Ascending aorta (tissue), 2 donors: ENCODE results near the gene QRSL1. TPM values are rescaled to one million over a fixed set of nuclear protein-coding genes. Genes with fewer than 3 reads are reported as not detected.

Experiments used
- DNase-seq, 2 donors: peaks; one replicate each; pipeline ENCODE4 v3.0.0-alpha.2; 2019; ENCODE audit warnings: low spot score in 2 of 2
- H3K27ac ChIP-seq, 2 donors: fragments of 200-600 bp; sonication (generic); one replicate each; pipeline ENCODE4 v1.5.1; 2016 to 2017; ENCODE audit warnings: mild to moderate bottlenecking in 1 of 2
- H3K27me3 ChIP-seq: fragments of 200-600 bp; sonication (generic); one replicate; pipeline ENCODE4 v1.5.1; 2017
- H3K36me3 ChIP-seq, 2 donors: fragments of 200-600 bp; sonication (generic); one replicate each; pipeline ENCODE4 v1.5.1; 2016
- H3K4me1 ChIP-seq, 2 donors: fragments of 200-600 bp; sonication (generic); one replicate each; pipeline ENCODE4 v1.5.1; 2016 to 2017; ENCODE audit warnings: mild to moderate bottlenecking in 1 of 2
- H3K4me3 ChIP-seq, 2 donors: fragments of 200-600 bp; sonication (generic); one replicate each; pipeline ENCODE4 v1.5.1; 2016 to 2017; ENCODE audit warnings: mild to moderate bottlenecking in 1 of 2
- H3K9me3 ChIP-seq, 2 donors: fragments of 200-600 bp; sonication (generic); one replicate each; pipeline ENCODE4 v1.5.1; 2016
- intact Hi-C: fragments of 100-400 bp; cut with DNase I; formaldehyde crosslinking; loops from one replicate; pipeline ENCODE4 v1.15.1; 2023
- total RNA-seq: library from RNA; depleted of rRNA; stranded (reverse); fragments of >200 nt; gene quantifications from one replicate; pipeline ENCODE4 v1.1.0, GENCODE V29; 2016
- TF ChIP-seq, protein P1 (sequence below), 3 experiments: fragments of 200-600 bp in 2 of 3; fragments of 450-650 bp in 1 of 3; sonication (generic) in 2 of 3; IDR thresholded peaks; one replicate each; pipeline ENCODE4 v1.5.1; 2016 to 2019; ENCODE audit warnings: antibody characterized with exemption in 3 of 3, mild to moderate bottlenecking in 1 of 3, moderate library complexity in 1 of 3

Gene QRSL1
- total RNA-seq, 1 donor from 2014 or later: 3.9 TPM

DNA sequence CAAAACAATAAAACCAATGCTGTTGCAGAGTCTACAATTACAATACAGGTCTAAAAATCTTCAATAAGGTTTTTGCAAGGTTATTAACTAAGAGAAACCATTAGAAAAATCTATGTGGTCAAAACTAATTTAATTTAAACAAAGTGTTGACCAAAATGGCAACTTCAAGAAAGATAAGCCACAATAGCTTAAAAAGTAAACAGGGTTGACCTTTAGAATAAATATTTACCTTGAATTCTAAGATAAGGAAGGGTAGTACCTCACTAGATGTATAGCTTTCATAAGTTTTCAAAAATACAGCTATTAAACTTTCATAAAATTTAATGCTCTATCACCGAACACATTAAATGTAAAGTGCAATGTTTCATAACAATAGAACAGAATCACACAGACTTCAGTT is 11.5 kb upstream of the QRSL1 start:
- Histone ChIP-seq H3K27me3 (no peaks in the 10 kb centered on the region), H3K9me3 (no peaks in the 10 kb centered on the region), H3K27ac (no peak overlapping the region), H3K4me3 (no peak overlapping the region), H3K36me3 (peaks cover 0 to 7% of the 10 kb centered on the region in 2 donors), H3K4me1 (no peaks in the 10 kb centered on the region)
- no peak for DNase-seq
- TF ChIP-seq, protein P1, sequence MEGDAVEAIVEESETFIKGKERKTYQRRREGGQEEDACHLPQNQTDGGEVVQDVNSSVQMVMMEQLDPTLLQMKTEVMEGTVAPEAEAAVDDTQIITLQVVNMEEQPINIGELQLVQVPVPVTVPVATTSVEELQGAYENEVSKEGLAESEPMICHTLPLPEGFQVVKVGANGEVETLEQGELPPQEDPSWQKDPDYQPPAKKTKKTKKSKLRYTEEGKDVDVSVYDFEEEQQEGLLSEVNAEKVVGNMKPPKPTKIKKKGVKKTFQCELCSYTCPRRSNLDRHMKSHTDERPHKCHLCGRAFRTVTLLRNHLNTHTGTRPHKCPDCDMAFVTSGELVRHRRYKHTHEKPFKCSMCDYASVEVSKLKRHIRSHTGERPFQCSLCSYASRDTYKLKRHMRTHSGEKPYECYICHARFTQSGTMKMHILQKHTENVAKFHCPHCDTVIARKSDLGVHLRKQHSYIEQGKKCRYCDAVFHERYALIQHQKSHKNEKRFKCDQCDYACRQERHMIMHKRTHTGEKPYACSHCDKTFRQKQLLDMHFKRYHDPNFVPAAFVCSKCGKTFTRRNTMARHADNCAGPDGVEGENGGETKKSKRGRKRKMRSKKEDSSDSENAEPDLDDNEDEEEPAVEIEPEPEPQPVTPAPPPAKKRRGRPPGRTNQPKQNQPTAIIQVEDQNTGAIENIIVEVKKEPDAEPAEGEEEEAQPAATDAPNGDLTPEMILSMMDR (IDR thresholded peaks at IDR 0.05): no peak
- intact Hi-C loops: no loop called here

DNA sequence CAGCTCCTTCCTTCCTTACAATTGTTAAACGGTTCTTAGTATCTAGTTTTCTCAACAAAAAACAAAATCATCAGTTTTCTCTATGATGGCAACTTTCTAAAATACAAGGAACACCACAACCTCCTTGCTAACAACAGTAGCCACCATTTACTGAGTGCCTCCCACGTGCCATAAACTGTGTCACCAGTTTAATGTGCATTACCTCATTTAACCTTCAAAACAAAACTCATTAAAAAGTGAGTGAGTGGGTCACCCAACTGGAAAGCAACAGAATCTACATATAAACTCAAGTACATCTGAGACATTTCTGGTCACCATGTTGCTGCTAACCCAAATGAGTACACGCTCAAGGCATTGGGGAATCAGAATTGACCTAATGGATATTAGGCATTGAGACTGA is 11.1 kb upstream of the QRSL1 start:
- Histone ChIP-seq H3K4me3 (no peak overlapping the region), H3K36me3 (peaks cover 0 to 7% of the 10 kb centered on the region in 2 donors)

DNA sequence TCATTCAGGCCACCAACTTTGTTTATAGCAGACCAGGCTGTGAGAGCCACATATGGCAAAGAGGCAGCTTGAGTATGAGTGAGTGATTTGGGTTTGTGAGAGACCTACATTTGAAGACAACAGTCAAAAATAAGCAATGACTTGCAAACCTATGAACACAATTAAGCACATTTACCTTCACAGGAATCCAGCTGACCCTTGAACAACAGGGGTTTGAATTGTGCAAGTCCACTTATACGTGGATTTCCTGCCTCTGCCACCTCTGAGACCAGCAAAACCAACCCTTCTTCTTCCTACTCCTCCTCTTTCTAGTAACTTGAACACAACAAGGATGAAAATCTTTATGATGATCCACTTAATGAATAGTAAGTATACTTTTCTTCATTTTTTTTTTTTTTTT is 10.2 kb upstream of the QRSL1 start:
- intact Hi-C loops: no loop called here
- DNase-seq: no peak
- TF ChIP-seq, protein P1 (IDR thresholded peaks at IDR 0.05): no peak
- Histone ChIP-seq H3K4me3 (no peak overlapping the region), H3K36me3 (peaks cover 0 to 4% of the 10 kb centered on the region in 2 donors), H3K9me3 (no peaks in the 10 kb centered on the region), H3K27me3 (no peaks in the 10 kb centered on the region), H3K4me1 (no peaks in the 10 kb centered on the region), H3K27ac (no peak overlapping the region)

More for the DNA sequence above, 11.1 kb upstream of the QRSL1 start:
- H3K27ac ChIP-seq: no peak overlapping the region
- intact Hi-C loops: no loop called here
- no peaks in the 10 kb centered on the region for H3K27me3 ChIP-seq
- no peaks in the 10 kb centered on the region for H3K9me3 ChIP-seq
- H3K4me1 ChIP-seq: no peaks in the 10 kb centered on the region
- DNase-seq: no peak
- TF ChIP-seq, protein P1 (IDR thresholded peaks at IDR 0.05): no peak

DNA sequence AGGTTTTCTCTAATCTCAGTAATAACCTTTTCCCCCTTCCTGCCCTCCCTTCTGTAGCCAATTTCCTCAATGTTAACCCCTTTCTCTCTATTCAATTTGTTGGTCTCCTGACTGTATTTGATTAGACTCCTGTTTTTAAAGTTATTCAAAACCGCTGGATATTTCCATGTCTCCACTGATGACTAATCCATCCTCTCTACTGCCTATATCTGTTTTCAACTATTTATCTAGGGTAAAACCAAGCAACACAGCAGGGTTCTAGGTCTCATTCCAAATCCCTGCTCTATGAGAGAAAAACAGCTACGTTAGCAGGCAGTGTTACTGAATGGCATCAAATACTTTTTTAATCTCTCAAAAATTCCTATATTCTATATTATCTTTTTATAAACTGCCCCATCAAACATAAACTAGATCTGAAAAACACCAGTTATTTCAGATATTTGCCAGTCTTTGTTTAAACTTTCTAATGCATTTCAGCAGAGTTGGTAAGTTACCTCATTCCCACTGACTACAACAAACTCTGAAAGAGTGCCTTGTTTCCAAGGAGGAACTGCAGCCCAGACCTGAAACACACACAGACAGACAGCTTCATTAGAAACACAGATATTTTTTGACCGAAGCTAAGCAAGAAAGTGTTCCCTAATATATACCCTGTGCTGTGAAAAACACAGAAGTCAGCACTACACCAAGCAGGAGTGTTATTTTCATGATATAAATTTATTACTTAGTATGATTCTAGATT is 8.3 kb upstream of the QRSL1 start:
- TF ChIP-seq, protein P1 (IDR thresholded peaks at IDR 0.05): no peak
- Histone ChIP-seq H3K4me1 (no peaks in the 10 kb centered on the region), H3K4me3 (no peak overlapping the region), H3K36me3 (peaks cover 0 to 4% of the 10 kb centered on the region in 2 donors), H3K9me3 (no peaks in the 10 kb centered on the region), H3K27ac (no peak overlapping the region), H3K27me3 (no peaks in the 10 kb centered on the region)
- intact Hi-C loops: no loop called here
- DNase-seq: no peak

DNA sequence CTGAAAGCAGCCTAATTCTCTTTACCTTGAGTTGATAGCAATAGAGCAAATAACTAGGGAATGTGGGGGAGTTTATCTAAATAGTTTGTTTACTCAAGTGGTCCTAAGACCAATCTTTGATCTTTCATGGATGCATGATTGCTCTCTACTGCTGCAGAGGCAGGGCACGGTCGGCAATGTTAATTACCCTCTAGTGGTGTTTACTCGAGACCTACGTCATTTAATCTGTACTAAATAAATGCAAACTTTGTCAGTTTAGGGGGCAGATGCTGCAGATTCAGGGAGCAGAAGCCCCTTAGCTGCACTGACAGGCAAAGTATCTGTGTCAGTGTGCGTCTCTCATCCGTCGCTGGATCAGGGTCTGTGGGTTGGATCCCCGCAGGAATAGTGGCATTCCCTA is 7.0 kb upstream of the QRSL1 start:
- H3K9me3 ChIP-seq: no peaks in the 10 kb centered on the region
- TF ChIP-seq, protein P1 (IDR thresholded peaks at IDR 0.05): no peak
- intact Hi-C loops: no loop called here
- H3K27ac ChIP-seq: no peak overlapping the region
- no peak overlapping the region for H3K4me3 ChIP-seq
- no peaks in the 10 kb centered on the region for H3K27me3 ChIP-seq
- peaks cover 0 to 4% of the 10 kb centered on the region in 2 donors for H3K36me3 ChIP-seq
- DNase-seq: no peak
- no peaks in the 10 kb centered on the region for H3K4me1 ChIP-seq
